DMS53 (cell line): ENCODE data around the gene SRP68.
"Not testable (repeated sequence)": the region's sequence is repeated elsewhere in the genome, so short reads cannot be mapped to it uniquely, and the experiment has no call there.

Experiments
- DNase-seq: peaks from one replicate; lab custom pipeline; 2025; lab: John Stamatoyannopoulos, UW

The SRP68 gene

GRCh38 chr17:76044475-76045007, 27.8 kb downstream of the SRP68 start:
- not testable (repeated sequence) for DNase-seq

GRCh38 chr17:76042868-76043267, 29.4 kb downstream of the SRP68 start:
- not testable (repeated sequence) for DNase-seq

GRCh38 chr17:76040376-76040775, 31.9 kb downstream of the SRP68 start:
- no peak for DNase-seq

- DNase-seq: no peak
These were observed 33.2 kb downstream of the SRP68 start for GRCh38 chr17:76039121-76039520.

GRCh38 chr17:76038050-76038449, 34.3 kb downstream of the SRP68 start:
- no peak for DNase-seq

GRCh38 chr17:76036497-76037261, 35.6 kb downstream of the SRP68 start:
- DNase-seq: peak; percentile 23

GRCh38 chr17:76034428-76035350, 37.6 kb downstream of the SRP68 start:
- no peak for DNase-seq

GRCh38 chr17:76033139-76033538, 39.2 kb downstream of the SRP68 start:
- no peak for DNase-seq

- no peak for DNase-seq
These were observed 39.6 kb downstream of the SRP68 start for GRCh38 chr17:76032780-76033108.

GRCh38 chr17:76032073-76032779, 40.1 kb downstream of the SRP68 start:
- peak; percentile 39 for DNase-seq

- DNase-seq: peak; percentile 91
These were observed 45.0 kb downstream of the SRP68 start, which contains the start of gene EVPL for GRCh38 chr17:76027159-76027839. EVPL (minus strand) TSS chr17:76027306; CDS start chr17:76027198, 108 bp downstream.

- DNase-seq: peak; percentile 68
These were observed 45.6 kb downstream of the SRP68 start for GRCh38 chr17:76026714-76027158.

GRCh38 chr17:76025294-76025693, 47.0 kb downstream of the SRP68 start:
- no peak for DNase-seq

GRCh38 chr17:76024353-76024752, 48.0 kb downstream of the SRP68 start:
- DNase-seq: no peak

- DNase-seq: no peak
These were observed 48.4 kb downstream of the SRP68 start for GRCh38 chr17:76023900-76024237.

- no peak for DNase-seq
These were observed 49.1 kb downstream of the SRP68 start for GRCh38 chr17:76022973-76023899.

- DNase-seq: no peak
These were observed 50.0 kb downstream of the SRP68 start for GRCh38 chr17:76022285-76022684.

GRCh38 chr17:76019833-76020467, 52.4 kb downstream of the SRP68 start:
- DNase-seq: no peak

- no peak for DNase-seq
These were observed 53.5 kb downstream of the SRP68 start for GRCh38 chr17:76018801-76019200.

- DNase-seq: no peak
These were observed 54.0 kb downstream of the SRP68 start for GRCh38 chr17:76018340-76018680.
